ENCODE results near the gene CFAP126.
"Not testable (repeated sequence)": the region's sequence is repeated elsewhere in the genome, so short reads cannot be mapped to it uniquely, and the experiment has no call there.

DNA sequence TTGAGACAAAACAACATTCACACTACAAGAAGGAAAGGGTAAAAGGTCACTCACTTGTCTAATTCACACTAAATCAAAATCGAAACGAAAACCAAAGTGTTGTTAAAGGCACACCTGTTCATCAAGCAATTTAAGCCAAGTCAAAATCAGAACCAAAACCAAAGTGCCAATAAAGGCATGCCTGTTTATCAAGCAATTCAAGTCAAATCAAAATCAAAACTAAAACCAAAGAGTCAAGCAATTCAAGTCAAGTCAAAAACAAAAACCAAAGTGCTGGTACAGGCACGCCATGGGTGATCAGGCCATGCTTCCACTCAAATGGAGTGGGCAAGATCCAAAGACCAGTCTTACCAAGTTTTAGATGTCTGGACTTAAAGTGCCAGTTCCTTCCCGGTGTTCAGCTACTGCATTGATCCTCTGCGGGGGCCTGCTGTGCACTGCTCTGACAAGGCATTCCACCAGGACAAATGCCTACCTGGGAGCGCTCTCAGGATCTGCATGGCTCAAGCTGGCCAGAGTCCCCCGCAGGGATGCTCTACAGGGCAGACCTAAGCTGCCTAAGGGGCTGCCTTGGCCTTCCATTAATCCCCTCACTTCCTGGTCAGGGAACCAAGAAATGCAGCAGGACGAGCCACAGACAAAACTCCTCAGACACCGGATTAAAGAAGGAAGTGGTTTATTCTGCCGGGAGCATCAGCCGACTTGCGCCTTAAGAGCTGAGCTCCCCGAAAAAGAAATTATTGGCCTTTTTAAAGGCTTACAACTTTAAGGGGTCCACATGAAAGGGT is 42.4 kb upstream of the CFAP126 start:
- TF ChIP-seq CTCF, POLR2A (IDR thresholded peaks at IDR 0.05): not testable (repeated sequence)
